GM18951 (cell line): ENCODE results near the gene CPVL.

Experiments
- POLR2A ChIP-seq: IDR thresholded peaks from 4 replicates; pipeline ENCODE4 v1.6.1; 2011; ENCODE audit warnings: mild to moderate bottlenecking; ENCODE audit not compliant: insufficient read length, insufficient read depth; ENCODE audit errors: extremely low read depth
- in situ Hi-C: fragments of 300-500 bp; cut with MboI; formaldehyde crosslinking; loops from one replicate; pipeline ENCODE4 v1.12.0; 2022; ENCODE audit warnings: low sequenced_read_pairs, mixed read lengths, inconsistent platforms; ENCODE audit not compliant: unreplicated experiment

The CPVL gene

DNA sequence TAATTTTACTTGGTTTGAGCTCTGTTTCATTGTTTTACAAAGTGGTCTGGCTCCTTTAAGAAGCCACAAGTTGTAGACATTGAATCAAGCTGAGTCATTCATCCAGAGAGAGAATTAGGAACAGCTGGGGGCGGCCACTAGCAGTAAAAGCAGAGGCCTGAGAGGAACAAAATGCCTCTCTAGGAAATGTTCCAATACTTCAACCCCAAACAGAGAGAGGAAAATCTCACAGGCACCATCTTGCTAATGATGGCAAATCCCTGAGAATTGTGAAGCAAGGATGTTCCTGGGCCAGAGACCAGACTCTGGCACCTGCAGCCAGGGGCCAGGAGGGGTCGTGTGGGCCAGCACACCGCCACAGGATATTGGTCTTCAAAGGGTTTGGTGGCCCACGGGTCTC lies 161.7 kb downstream of the CPVL start:
- in situ Hi-C loops, result no loop called here

DNA sequence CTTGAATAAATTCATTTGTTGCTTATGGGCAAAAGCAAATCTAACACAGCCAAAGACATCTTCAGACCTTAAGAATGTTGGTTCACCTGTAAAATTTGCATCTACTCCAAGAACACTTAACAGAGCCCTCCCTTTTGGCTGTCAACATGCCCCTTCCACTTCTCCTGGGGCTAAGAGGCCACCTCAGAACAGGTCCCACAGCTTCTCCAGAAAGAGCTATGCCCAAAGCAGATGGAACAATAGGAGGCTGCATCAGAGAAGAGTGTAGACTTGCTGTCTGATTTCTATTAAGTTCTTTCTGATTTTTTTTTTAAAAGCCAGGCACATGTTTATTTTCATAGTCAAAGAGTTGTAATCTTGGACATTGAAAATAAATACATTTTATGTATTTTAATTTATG lies 162.1 kb downstream of the CPVL start:
- in situ Hi-C loops, result no loop called here
- no peak for TF ChIP-seq POLR2A

More for the DNA sequence above, 161.7 kb downstream of the CPVL start:
- no peak for TF ChIP-seq POLR2A

DNA sequence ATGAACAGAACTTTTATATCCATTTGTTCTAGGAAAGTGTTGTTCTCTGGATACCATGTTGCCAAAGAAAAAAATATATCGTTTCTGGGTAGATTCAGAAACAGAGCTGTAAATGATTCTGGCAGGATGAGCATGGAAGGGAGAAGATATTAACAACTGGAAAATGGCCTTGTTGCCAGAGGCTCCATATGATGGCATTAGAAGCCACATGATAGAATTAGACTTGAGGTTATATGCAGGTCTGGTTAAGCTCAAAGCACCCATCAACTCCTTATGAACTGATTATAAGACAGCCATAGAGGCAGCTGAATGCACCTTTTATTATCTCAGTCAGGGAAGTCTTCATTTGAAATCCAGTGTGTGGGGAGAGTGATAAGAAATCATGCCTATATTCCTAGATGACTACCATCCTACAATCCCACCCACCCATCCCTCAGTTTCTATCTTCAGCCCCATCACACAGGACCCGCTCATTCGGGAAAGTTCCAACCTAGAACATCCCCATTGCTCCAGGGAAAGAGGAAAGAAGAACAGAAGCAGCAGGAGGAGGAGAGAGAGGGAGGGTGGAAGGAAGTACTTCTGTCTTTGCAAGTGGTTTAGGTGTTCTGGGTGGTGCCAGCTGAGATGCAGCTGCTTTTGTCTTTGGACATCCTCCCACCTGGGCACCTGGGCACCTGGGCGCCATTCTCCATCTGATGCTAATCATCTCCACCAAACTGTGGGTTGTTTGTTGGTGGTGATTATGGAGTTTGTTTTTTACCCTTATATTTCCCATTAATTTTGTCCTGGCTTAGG lies 162.7 kb downstream of the CPVL start:
- TF ChIP-seq POLR2A, result no peak
- in situ Hi-C loops, result no loop called here

DNA sequence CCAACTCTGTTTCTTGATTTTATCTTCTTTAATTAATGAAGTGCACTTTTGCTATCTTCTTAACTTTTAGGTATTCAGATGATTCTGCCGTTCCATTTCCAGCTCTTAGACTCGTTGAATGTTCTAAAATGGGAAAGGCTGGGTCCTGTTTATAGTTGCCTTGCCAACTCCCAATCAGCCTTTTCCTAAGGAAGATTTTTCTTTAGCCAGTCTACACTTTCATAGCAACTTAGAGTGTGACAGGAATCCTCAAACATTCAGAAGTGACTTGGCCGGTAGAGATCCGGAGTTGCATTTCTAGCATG lies 165.2 kb downstream of the CPVL start:
- TF ChIP-seq POLR2A, result no peak
- in situ Hi-C loops, result no loop called here

DNA sequence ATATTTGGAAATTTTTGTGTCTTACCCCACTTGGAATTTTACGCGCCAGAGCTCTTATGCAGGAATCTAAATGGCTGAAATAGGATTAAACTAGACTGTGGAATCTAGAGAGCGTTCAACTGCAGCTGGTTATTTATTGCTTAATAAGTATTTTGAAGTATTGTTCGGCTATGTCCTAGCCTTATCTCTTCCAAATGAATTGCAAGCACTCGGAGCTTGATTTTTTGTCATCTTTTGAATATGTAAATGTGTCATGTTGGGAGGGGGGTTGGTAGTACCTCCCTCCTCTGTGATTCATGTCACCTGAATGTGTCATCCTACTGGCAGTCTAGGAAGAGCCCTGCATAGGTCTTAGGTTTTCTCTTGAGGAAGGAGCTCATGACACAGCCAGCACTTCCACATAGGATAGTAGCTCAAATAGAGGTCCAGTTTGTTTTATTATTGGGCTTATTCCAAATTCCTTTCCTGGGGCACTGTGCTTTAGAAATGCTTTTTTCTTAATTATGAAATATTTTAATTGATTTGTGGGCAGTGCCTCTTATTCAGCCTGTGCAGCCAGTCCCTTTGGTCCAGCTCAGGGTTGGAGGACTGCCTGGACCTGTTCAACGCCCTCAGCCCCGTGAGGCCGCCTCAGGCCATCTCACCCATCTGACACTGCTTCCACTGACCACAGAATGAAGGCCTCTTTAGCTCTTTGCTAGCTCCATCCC lies 165.7 kb downstream of the CPVL start:
- in situ Hi-C loops, result no loop called here
- TF ChIP-seq POLR2A, result no peak

DNA sequence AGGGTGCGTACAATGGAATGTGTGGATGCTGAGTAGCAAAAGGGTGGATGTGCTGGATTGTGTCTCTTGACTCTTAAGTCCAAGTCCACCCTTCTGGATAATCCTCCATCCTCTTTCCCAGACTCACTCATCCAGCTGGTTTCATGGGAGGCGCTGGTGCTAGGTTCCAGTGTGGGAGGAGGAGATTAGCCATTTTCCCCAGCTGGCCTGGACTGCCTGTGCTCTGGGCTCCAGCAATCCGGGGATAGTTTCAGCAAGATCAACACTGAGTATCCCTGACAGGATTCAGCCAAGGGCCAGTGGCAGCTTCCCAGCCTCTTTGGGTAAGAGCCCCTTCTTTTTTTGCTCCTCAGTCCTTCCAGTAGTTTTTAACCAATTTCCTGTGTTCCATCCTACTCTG lies 166.6 kb downstream of the CPVL start:
- in situ Hi-C loops, result no loop called here
- TF ChIP-seq POLR2A, result no peak

DNA sequence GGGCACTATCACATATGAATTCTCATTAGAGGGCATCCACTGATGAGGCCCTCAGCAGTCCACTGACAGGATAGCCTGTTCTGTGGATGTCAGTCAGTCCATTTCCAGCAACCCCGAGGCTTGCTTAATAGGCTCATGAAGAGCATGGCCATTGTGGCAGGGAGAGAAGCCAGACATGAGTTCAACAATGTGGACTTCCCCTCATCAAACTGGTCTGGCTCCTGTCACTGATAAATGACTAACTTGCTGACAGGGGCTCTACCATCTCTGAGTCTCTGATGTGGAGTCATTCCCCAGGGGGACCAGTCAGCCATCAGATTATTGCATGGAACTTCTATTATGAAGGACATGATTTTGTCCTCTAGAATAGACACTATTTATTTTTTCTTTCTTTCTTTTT lies 168.5 kb downstream of the CPVL start:
- in situ Hi-C loops, result no loop called here
- TF ChIP-seq POLR2A, result no peak

DNA sequence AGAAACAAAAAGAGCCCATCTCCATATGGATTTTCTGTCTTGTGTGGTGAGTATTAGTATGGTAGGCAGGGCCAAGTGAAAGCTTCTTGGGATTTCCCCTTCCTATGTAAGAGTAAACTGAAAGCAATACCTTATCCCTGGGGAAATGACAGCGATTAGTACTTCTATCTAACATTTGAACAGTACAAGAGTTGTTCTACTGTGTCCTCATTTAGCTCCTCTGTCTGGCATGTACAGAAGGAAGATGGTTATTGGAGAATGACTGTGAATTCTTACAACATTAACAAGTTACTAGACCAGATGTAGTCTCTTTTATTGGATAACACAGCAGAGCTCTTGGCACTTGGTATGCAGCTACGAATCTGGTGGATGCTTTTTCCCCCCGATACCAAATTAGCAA lies 170.3 kb downstream of the CPVL start:
- no peak for TF ChIP-seq POLR2A
- in situ Hi-C loops, result no loop called here

DNA sequence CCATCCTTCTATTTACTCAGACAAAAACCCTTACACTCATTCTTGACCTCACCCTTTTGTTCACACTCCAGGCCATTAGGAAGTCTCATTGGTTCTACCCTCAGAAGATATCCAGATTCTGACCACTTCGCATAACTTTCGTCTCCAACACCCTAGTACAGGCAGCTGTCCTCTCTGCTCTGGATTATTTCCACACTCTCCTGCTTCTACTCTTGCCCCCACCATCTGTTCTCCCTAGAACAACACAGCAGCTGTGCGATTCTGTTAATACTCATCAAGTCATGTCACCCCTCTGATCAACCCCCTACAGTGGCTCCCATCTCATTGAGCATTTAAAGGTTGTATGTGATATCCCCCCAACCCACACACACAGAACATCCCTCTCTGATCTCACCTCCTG lies 172.7 kb downstream of the CPVL start:
- no peak for TF ChIP-seq POLR2A
- in situ Hi-C loops, result no loop called here

DNA sequence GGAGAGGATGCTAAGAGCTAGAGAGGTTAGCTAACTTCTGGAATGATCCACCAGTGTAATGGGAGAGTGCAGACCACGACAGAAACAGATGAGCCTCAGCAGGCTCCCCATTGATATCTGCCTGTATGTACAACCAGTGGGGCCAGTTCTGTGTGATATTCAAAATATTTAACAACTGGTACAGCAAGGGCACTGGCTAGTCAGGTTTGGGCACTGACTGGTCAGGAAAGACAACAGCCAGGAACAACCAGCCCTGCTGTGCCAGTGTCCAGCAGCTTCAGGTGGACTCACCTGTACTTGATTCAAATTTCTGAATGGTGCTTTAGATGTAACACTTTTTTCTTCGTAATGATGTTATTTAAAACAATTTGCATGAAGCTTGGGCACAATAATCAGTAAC lies 182.3 kb downstream of the CPVL start:
- TF ChIP-seq POLR2A, result no peak
- in situ Hi-C loops, result no loop called here

DNA sequence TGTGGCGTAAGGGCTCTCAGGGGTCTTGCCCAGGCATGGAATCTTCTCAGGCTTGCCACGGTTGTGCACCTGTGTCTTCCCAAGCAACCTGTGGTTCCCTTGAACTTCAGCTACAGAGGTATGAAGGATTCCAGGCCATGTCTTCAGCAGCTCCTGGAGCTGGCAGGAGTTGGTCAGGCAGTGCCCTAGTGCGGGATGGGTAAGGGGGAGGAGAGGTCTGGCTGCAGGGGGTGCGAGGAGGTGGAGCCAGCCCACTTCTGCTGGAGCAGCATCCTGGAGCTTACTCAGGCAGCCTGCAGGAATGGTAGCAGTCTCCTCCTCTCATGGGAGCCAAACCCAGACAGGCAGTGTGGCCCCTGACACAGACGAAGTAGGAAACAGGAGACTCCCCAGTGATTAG lies 184.4 kb downstream of the CPVL start:
- in situ Hi-C loops, result no loop called here
- no peak for TF ChIP-seq POLR2A

DNA sequence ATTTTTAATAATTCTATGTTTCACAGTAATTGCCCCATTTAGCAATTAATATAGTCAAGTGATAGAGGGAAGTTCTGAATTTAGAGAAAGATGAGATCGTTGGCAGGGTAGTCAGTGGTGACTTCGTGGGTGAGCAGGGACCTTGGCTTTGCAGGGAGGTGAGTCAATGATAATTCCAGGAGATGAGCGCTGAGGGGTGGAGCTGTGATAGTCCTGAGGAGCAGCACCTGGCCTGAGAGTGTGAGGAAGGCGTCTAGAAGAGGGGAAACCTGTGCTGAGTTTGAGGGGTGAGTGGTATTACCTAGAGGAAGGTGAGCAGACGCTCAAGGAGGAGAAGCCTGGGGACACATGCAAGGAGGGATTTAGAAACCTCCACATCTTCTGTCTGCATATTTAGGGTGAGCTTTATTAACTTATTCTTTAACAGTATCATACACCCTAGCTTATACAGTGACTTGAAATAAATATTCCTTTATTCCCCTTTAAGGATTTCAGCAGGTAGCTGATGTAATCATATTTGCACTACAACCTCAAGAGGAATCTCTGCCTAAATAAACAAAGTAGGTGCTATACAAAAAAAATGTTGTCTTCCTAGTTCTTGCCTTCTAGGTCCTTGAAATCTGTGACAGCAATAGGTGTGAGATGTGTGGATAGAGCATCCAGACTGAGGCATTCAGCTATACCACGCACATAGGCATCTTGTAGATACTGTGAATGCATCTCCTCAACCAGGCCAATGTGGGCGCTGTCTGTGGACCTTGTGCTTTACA lies 186.1 kb downstream of the CPVL start:
- no peak for TF ChIP-seq POLR2A
- in situ Hi-C loops, result no loop called here

DNA sequence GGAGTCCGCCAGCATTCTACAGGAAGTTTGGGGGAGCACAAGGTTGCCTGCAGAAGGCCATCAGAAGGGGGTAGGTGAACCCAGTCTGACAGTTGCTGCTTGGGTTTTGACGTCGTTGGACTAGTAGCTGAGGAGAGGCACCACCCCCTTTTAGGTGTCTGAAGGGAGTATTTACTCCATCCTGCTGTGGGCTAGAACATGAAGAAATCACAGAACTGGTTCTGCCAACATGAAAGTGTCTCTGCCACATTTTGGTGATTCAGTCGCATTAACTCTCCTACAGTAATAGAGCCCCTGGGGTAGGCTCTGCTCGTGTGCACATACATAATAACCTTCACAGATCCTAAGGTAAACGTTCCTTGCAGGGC lies 187.4 kb downstream of the CPVL start:
- no peak for TF ChIP-seq POLR2A
- in situ Hi-C loops, result no loop called here

DNA sequence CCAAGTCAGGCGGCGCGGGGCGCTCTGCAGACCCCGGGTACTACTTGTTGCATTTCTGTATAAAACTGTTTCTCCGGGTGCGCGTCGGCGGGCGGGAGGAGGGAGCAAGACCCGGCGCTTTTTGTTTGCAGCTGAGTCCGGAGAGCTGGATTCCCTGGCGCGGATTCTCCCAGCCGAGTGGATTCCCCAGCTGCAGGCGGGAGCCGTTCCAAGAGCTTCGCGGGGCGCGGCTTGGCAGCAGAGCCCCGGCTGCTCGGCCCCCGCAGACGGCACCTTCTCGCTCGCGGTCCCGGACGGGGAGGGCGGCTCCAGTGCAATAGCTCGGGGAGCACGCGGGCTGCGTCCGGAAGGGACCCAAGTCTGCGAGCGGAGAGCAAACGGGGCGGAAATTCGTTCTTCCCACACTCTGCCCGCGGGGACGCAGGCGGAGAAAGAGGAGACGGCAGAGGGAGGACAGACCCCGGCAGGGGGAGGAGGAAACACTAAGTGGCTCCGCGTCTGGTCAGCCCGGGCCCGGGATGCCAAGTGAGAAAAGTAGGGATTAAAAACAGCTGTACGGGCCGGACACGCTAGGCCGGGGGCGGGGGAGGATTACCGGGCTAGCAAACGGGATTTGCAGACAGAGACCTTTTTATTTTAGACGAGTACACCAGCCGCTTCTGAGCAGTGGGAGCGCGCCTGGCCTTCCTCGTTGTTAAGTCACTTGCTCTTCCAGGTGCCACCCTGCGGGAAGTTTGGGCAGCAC lies 187.9 kb downstream of the CPVL start, which contains the start of gene TRIL:
TSS of gene TRIL (minus strand) at position 96 of the 745 bp plus-strand sequence. CDS start 284 bp downstream, outside the sequence.
- TF ChIP-seq POLR2A, result no peak
- in situ Hi-C loops, result no loop called here
